Heart left ventricle (tissue), 13 donors: ENCODE data around the gene NACAD.

Experiments
- POLR2A ChIP-seq, 2 donors: fragments of 450-650 bp; IDR thresholded peaks; one replicate each; pipeline ENCODE4 v1.6.1; 2017; ENCODE audit warnings: antibody characterized with exemption in 2 of 2, mild to moderate bottlenecking in 2 of 2, moderate library complexity in 2 of 2
- TF ChIP-seq, protein P1 (sequence below), 12 donors: fragments of 200-600 bp; sonication (generic) in 4 of 12; IDR thresholded peaks; one replicate each; pipeline versions ENCODE4 v1.5.0 to v1.8.0; 2018 to 2022; ENCODE audit warnings: antibody characterized with exemption in 12 of 12, mild to moderate bottlenecking in 5 of 12
- donor health status: ischemic (EF 13 %, LVEDD 7.1; RV severe dilation, severe dysfunction).
- donor health status: DM: no; HTN: yes; CAD: no.
- donor health status: DM: no; HTN: no; CAD: no.
- donor health status: ischemic (EF 25% LVEDD 6.9; RV normal size, moderate dysfunction).
- donor health status: ischemic (EF 25% LVEDD 5.7; RV mildly dilated, moderate dysfunction).
- donor health status: ischemic (EF 35%, LVEDD 5.7; RV mildly dilated, moderate dysfunction).
- donor health status: nonischemic (EF 11% LVEDD 7.7; RV severe dilation, severe dysfunction).
- donor health status: DM: yes; HTN: yes; CAD: no.
- donor health status: PGD.
- donor health status: ischemic (EF 29% LVEDD 5.4; RV normal size, mild dysfunction).
- donor health status: nonischemic (EF 23%, LVEDD 6.1; RV moderate dilation, normal function).

DNA sequence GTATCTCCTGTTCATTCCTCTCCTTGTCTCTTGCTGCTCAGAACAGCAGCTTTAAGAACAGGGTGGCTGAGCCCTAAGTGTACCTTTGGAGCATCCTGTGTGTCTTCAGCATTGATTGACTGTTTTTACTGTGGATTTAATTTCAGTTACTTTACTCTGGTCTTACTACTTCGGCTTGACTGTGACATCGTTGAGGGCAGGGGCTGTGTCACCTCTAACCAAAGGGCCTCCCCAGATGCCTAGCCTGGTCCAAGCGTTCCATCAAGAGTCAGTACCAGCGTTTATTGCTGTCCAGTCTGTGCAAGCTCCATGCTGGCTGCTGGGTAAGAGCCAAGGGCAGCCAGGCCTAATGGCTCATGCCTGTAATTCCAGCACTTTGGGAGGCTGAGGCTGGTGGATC is 56.3 kb downstream of the NACAD start:
- no peak for TF ChIP-seq POLR2A (IDR thresholded peaks at IDR 0.05)
- TF ChIP-seq, protein P1, sequence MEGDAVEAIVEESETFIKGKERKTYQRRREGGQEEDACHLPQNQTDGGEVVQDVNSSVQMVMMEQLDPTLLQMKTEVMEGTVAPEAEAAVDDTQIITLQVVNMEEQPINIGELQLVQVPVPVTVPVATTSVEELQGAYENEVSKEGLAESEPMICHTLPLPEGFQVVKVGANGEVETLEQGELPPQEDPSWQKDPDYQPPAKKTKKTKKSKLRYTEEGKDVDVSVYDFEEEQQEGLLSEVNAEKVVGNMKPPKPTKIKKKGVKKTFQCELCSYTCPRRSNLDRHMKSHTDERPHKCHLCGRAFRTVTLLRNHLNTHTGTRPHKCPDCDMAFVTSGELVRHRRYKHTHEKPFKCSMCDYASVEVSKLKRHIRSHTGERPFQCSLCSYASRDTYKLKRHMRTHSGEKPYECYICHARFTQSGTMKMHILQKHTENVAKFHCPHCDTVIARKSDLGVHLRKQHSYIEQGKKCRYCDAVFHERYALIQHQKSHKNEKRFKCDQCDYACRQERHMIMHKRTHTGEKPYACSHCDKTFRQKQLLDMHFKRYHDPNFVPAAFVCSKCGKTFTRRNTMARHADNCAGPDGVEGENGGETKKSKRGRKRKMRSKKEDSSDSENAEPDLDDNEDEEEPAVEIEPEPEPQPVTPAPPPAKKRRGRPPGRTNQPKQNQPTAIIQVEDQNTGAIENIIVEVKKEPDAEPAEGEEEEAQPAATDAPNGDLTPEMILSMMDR (IDR thresholded peaks at IDR 0.05): no peak
